Right lobe of liver (tissue), 6 donors: ENCODE measurements around the gene KCNMA1. TPM values are rescaled to one million over a fixed set of nuclear protein-coding genes. Genes with fewer than 3 reads are reported as not detected.

Experiments
- ATAC-seq, 4 donors: fragments of 200-7000 bp; cut with Tn5 transposase; one replicate each; pipeline ENCODE4 v1.9.1; 2020; ENCODE audit warnings: mild to moderate bottlenecking in 4 of 4, moderate library complexity in 4 of 4
- DNase-seq, 3 donors: peaks; one replicate each; pipeline ENCODE4 v3.0.0-alpha.2; 2020
- H3K27ac ChIP-seq, 3 donors: fragments of 200-600 bp; one replicate each; pipeline ENCODE4 v1.8.0; 2022
- H3K27me3 ChIP-seq, 2 donors: fragments of 200-600 bp; one replicate each; pipeline ENCODE4 v1.8.0; 2022
- H3K36me3 ChIP-seq, 4 donors: fragments of 200-600 bp; sonication (generic) in 1 of 4; one replicate each; pipeline versions ENCODE4 v1.5.1 to v1.8.0; 2017 to 2022; ENCODE audit warnings: control low read depth in 1 of 4
- H3K4me1 ChIP-seq, 4 donors: fragments of 200-600 bp; sonication (generic) in 1 of 4; one replicate each; pipeline versions ENCODE4 v1.5.1 to v1.8.0; 2017 to 2022; ENCODE audit warnings: control low read depth in 1 of 4
- H3K4me3 ChIP-seq, 3 donors: fragments of 200-600 bp; one replicate each; pipeline ENCODE4 v1.8.0; 2022
- H3K9me3 ChIP-seq, 4 donors: fragments of 200-600 bp; sonication (generic) in 1 of 4; one replicate each; pipeline versions ENCODE4 v1.5.1 to v1.8.0; 2017 to 2022; ENCODE audit warnings: control low read depth in 1 of 4
- POLR2A ChIP-seq: fragments of 450-650 bp; IDR thresholded peaks from one replicate; pipeline ENCODE4 v1.6.1; 2017; ENCODE audit warnings: antibody characterized with exemption, mild to moderate bottlenecking
- WGBS: methylation state at CpG from one replicate; pipeline ENCODE4 v1.1.6; 2018; ENCODE audit warnings: low coverage, low lambda C conversion rate; ENCODE audit not compliant: insufficient coverage; ENCODE audit errors: missing lambda C conversion rate; 5-methylcytosine and 5-hydroxymethylcytosine counted together
- intact Hi-C, 2 donors: fragments of 100-400 bp; cut with DNase I; formaldehyde crosslinking; loops; one replicate each; pipeline versions ENCODE4 v1.11.2 to v1.14.1; 2022
- total RNA-seq, 6 experiments: library from RNA; depleted of rRNA in 2 of 6; stranded (reverse); fragments of >200 nt in 2 of 6; fragmentation: NEBNext Ultra II Directional in 3 of 6; extraction: Animal tissue kit (Norgen Biotek cat#: 25700) in 3 of 6; gene quantifications; one replicate each; pipeline versions ENCODE4 v1.1.0 to v1.2.4, GENCODE V29; 2016 to 2023
- TF ChIP-seq, protein P1 (sequence below), 4 donors: fragments of 200-600 bp in 3 of 4; fragments of 450-650 bp in 1 of 4; IDR thresholded peaks; one replicate each; pipeline versions ENCODE4 v1.5.1 to v1.8.0; 2016 to 2022; ENCODE audit warnings: antibody characterized with exemption in 4 of 4, mild to moderate bottlenecking in 2 of 4
- donor health status: DM: no; HTN: yes; CAD: no.
- donor health status: DM: no; HTN: no; CAD: no.
- donor health status: DM: no; HTN: no; CAD: no.
- donor health status: DM: no; HTN: yes; CAD: no.
- donor health status: DM: no; HTN: yes; CAD: no.

The KCNMA1 gene
- total RNA-seq, 6 experiments from 2014 or later: 5.7 to 48.0 (median 15.1) TPM

DNA sequence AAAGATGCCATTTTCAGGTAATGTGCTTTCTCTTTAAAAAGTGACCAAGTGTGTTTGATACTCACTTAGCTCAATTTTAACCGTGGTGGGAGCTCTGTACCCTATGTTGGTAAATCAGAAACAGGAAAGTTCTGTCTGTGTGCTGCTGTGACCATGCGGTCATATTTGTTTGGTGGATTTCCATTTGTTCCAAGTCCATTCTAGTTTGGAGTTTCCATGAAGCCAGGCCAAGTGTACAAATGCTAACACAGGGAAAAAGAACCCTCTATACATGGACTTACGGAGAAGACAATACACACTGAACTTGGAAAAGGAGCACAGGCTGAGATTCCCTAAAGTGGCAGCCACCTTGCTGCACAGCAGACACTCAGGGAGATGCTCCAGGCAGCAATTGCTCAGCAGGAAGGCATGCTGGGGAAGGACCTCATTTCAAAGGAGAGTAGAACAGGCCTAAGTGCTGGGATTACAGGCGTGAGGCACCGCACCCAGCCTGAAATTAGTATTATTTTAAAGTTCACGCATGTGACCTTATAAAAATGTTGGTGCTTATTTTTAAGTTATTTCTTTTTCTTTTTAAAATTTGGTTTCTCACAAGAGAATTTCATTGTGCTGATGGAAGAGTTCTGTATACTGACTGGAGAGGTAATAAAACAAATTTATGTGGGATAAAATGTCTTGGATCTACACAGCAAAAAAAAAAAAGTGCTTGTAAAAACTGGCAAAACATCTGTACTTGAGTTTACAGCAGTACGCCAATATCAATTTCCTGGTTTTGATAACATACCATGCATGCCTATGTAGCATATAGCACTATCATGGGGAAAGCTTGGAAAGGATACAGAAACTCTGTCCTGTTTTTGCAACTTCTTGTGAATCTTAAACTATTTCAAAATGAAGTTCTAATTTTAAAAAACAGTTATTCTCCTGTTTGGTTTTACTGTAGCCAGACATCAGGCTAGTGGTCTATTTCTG is 436.2 kb downstream of the KCNMA1 start:
- Histone ChIP-seq H3K4me1 (no peaks in the 10 kb centered on the region), H3K4me3 (no peak overlapping the region), H3K27me3 (no peaks in the 10 kb centered on the region), H3K36me3 (no peaks in the 10 kb centered on the region), H3K27ac (no peak overlapping the region), H3K9me3 (no peaks in the 10 kb centered on the region)
- intact Hi-C loops: no loop called here
- 66% methylated on average over 6 of the region's 7 CpGs for WGBS
- ATAC-seq (peak in 3 of 4 donors; percentile 42 to 78 (median 54)), DNase-seq (no peak)
- TF ChIP-seq POLR2A: no peak
- TF ChIP-seq, protein P1, sequence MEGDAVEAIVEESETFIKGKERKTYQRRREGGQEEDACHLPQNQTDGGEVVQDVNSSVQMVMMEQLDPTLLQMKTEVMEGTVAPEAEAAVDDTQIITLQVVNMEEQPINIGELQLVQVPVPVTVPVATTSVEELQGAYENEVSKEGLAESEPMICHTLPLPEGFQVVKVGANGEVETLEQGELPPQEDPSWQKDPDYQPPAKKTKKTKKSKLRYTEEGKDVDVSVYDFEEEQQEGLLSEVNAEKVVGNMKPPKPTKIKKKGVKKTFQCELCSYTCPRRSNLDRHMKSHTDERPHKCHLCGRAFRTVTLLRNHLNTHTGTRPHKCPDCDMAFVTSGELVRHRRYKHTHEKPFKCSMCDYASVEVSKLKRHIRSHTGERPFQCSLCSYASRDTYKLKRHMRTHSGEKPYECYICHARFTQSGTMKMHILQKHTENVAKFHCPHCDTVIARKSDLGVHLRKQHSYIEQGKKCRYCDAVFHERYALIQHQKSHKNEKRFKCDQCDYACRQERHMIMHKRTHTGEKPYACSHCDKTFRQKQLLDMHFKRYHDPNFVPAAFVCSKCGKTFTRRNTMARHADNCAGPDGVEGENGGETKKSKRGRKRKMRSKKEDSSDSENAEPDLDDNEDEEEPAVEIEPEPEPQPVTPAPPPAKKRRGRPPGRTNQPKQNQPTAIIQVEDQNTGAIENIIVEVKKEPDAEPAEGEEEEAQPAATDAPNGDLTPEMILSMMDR (IDR thresholded peaks at IDR 0.05): no peak

GRCh38 chr10:77197544-77197943 is 440.1 kb downstream of the KCNMA1 start:
- no peak for DNase-seq
- WGBS: 77% methylated on average over 8 of the region's 12 CpGs
- H3K27me3 ChIP-seq: no peaks in the 10 kb centered on the region
- ATAC-seq: no peak
- H3K4me1 ChIP-seq: no peaks in the 10 kb centered on the region
- no peak overlapping the region for H3K27ac ChIP-seq
- no peaks in the 10 kb centered on the region for H3K36me3 ChIP-seq
- H3K4me3 ChIP-seq: no peak overlapping the region
- intact Hi-C loops: no loop called here
- H3K9me3 ChIP-seq: no peaks in the 10 kb centered on the region
- TF ChIP-seq, protein P1 (IDR thresholded peaks at IDR 0.05): no peak
- no peak for TF ChIP-seq POLR2A

- WGBS: 75% methylated on average over 2 of the region's 2 CpGs
- H3K36me3 ChIP-seq: no peaks in the 10 kb centered on the region
- no peak for ATAC-seq
- no peak overlapping the region for H3K4me3 ChIP-seq
- H3K9me3 ChIP-seq: no peaks in the 10 kb centered on the region
- intact Hi-C loops: no loop called here
- no peak for TF ChIP-seq POLR2A
- TF ChIP-seq, protein P1 (IDR thresholded peaks at IDR 0.05): no peak
- H3K4me1 ChIP-seq: peaks cover 0 to 8% (median 3%) of the 10 kb centered on the region in 4 donors
- no peaks in the 10 kb centered on the region for H3K27me3 ChIP-seq
- H3K27ac ChIP-seq: no peak overlapping the region
- DNase-seq: no peak
Observed at GRCh38 chr10:77196614-77197013, 441.0 kb downstream of the KCNMA1 start.

DNA sequence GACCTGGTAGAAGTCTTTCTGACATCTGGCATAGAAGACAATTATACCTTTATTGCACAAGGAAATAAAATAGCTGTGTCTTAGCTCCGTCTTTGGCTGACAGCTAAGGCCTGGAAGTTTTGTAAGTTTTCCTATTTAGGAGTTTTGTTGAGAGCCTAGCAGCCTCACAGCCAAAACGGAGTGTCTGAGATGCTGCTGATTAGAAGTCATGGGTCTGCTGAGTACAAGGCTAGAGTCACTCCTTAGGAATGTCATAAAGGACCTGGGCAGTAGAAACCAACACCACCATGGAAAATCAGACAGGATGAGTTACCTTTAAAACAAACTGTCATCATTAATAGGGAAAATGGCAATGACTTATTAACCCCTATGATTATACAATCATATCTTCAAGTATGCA is 442.5 kb downstream of the KCNMA1 start:
- no peak for ATAC-seq
- no peak for DNase-seq
- intact Hi-C loops: no loop called here
- Histone ChIP-seq H3K4me1 (peaks cover 0 to 19% (median 3%) of the 10 kb centered on the region in 4 donors), H3K9me3 (no peaks in the 10 kb centered on the region), H3K27ac (no peak overlapping the region), H3K36me3 (no peaks in the 10 kb centered on the region), H3K27me3 (no peaks in the 10 kb centered on the region), H3K4me3 (no peak overlapping the region)
- TF ChIP-seq, protein P1 (IDR thresholded peaks at IDR 0.05): no peak
- TF ChIP-seq POLR2A: no peak
- WGBS: 64% methylated on average over 2 of the region's 2 CpGs
